Activated T-cell treated with anti-CD3 and anti-CD28 coated beads for 4 hours (primary cell): ENCODE results near the gene LRRC47.

Source experiments
- DNase-seq: peaks from one replicate; pipeline ENCODE4 v3.0.0-alpha.2; 2020

LRRC47 gene

DNA sequence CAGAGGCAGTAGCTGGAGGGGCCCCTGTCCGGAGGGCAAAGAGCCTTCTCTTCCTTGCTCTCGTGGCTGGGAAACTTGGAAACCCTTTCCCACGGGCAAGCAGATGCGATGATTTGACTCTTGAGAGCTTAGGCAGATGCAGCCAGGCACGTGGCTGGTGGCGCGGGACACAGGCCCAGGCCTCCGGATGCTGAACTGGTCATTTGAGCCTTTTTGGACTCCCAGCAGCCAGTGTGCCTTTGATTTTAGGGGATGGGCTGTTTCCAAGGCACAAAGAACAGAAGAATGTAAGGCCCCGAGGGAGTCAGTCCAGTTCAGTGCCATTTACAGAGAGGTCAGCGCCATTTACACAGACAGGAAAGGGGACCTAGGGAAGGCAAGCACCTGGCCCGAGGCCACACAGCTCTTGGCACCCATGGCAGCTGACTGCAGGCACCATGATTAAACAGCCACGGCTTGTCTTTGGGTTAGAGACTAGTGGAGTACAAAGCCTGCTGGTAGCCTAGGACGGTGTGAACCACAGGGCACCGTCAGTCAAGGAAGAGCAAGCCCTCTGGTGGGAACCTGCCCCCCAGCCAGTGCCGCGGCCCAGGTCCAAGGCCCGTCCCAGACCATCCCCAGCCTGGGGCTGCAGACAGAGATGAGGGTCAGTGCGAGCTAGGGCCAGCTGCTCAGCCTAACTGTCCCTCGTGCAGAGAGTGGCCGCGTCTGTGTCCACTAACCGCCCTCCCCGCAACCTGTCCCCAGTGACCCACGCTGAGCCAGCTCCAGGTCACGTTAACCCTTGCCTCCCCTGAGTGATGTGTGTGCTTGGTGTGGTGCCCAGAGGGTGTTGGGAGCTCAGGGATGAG is 64.5 kb downstream of the LRRC47 start:
- no peak for DNase-seq

DNA sequence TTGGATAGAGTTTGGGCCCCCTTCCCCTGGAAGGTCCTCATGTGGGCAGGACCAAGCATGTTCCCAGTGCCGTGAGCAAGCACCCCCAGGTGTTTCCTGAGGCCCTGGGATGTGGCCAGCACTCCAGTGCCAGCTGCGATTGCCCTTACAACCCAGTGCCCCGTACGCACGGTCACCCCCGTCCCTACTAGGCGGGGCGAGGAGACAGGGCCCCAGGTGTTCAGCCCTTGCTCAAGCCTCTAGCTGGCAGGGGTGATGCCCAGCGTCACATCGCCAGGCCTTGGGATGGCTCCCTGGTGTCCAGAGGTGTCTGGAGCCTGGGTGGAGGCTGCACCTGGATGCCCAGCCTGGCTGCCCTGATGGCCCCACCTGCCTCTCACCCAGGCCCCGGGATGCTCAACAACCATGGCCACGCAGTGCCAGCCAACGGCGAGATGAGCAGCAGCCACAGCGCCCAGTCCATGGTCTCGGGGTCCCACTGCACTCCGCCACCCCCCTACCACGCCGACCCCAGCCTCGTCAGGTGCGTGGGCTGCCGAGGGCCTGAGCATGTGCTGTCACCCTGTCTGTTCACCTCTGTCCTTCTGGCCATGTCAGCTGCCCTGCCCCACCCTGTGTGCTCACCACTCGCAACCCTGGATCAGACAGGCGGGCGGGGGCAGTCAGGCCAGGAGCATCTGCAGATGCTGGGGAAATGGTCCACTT is 65.6 kb downstream of the LRRC47 start:
- DNase-seq, result no peak

DNA sequence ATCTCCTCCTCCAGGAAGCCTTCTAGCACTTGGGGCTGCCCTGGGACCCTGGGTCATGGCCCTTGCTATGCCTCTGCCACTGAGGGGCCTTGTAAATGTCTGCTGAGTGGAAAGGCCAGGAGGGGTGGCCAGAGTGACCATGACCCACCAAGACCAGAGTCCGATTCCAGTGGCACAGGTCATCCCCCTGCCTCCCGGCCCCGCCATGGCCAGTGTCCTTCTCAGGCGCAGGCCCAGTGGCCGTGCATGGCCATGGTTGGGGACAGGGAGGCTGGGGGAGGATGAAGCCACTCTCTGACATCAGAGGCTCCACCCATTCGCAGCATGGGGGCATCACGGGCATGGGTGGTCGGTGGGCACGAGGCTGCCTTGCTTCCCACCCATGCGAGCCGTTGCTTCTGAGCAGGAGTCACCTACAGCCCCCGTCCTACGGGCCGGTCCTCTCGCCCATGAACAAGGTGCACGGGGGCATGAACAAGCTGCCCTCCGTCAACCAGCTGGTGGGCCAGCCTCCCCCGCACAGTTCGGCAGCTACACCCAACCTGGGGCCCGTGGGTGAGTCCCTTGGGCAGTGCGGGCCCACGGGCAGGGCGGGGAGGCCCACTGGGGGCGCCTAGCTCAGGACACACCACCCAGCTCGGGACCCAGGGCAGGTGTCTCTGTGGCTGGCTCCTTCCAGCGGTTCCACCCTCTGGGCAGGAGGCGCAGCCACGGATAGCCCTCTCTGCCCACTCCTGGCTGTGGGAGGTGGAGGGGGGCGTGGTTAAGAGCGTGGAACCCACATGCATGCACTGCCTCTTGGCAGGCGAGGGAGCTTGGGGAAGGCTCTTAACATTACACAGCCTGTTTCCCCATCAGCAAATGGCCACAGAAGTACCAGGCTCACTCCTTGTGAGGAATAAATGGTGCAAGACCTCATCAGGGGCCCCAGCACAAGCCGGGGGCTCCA is 66.4 kb downstream of the LRRC47 start:
- DNase-seq, result no peak
